Trophoblast cell (in vitro differentiated cells and primary cell): Measurements from ENCODE around the gene XXYLT1.

Experiments
- DNase-seq, 2 donors: peaks; one replicate each; pipeline ENCODE4 v3.0.0-alpha.2; 2016
- H2AFZ ChIP-seq: 2 replicates; pipeline ENCODE4 v1.6.1; 2013; ENCODE audit warnings: low read length, moderate library complexity, mild to moderate bottlenecking; ENCODE audit not compliant: insufficient read depth, poor library complexity
- H2AK5ac ChIP-seq: 2 replicates; pipeline ENCODE4 v1.6.1; 2013; ENCODE audit warnings: mild to moderate bottlenecking, low read length
- H2BK120ac ChIP-seq: 2 replicates; pipeline ENCODE4 v1.6.1; 2013; ENCODE audit warnings: low read length, mild to moderate bottlenecking, moderate library complexity; ENCODE audit not compliant: insufficient read depth, poor library complexity
- H2BK12ac ChIP-seq: 2 replicates; pipeline ENCODE4 v1.6.1; 2013; ENCODE audit warnings: mild to moderate bottlenecking, low read length, moderate library complexity
- H2BK5ac ChIP-seq: 2 replicates; pipeline ENCODE4 v1.6.1; 2013; ENCODE audit warnings: low read length, low read depth, moderate library complexity, mild to moderate bottlenecking; ENCODE audit not compliant: poor library complexity
- H3K14ac ChIP-seq: 2 replicates; pipeline ENCODE4 v1.6.1; 2013; ENCODE audit warnings: mild to moderate bottlenecking, low read length
- H3K18ac ChIP-seq: 2 replicates; pipeline ENCODE4 v1.6.1; 2013; ENCODE audit warnings: mild to moderate bottlenecking, low read length
- H3K23ac ChIP-seq: 2 replicates; pipeline ENCODE4 v1.6.1; 2013; ENCODE audit warnings: low read length
- H3K27ac ChIP-seq: 2 replicates; pipeline ENCODE4 v1.5.1; 2013; ENCODE audit warnings: low read depth, mild to moderate bottlenecking, inconsistent platforms, low read length, moderate library complexity
- H3K27me3 ChIP-seq: 2 replicates; pipeline ENCODE4 v1.6.1; 2013; ENCODE audit warnings: inconsistent platforms, mild to moderate bottlenecking, low read length, moderate library complexity; ENCODE audit not compliant: insufficient read depth
- H3K36me3 ChIP-seq, 2 experiments: 1 replicate in 1 of 2; 2 replicates in 1 of 2; pipeline ENCODE4 v1.6.1; 2013; ENCODE audit warnings: low read length in 2 of 2, mild to moderate bottlenecking in 2 of 2, moderate library complexity in 1 of 2; ENCODE audit not compliant: insufficient read depth in 2 of 2, control insufficient read depth in 1 of 2
- H3K4ac ChIP-seq: 2 replicates; pipeline ENCODE4 v1.6.1; 2013; ENCODE audit warnings: low read depth, mild to moderate bottlenecking, low read length, moderate library complexity
- H3K4me1 ChIP-seq, 2 experiments: 1 replicate in 1 of 2; 2 replicates in 1 of 2; pipeline ENCODE4 v1.6.1; 2013; ENCODE audit warnings: low read length in 2 of 2, mild to moderate bottlenecking in 2 of 2, moderate library complexity in 1 of 2; ENCODE audit not compliant: insufficient read depth in 2 of 2, control insufficient read depth in 1 of 2
- H3K4me2 ChIP-seq: 2 replicates; pipeline ENCODE4 v1.6.1; 2013; ENCODE audit warnings: inconsistent platforms, mild to moderate bottlenecking, low read length, moderate library complexity
- H3K4me3 ChIP-seq: 2 replicates; pipeline ENCODE4 v1.5.1; 2013; ENCODE audit warnings: mild to moderate bottlenecking, low read depth, low read length, inconsistent platforms
- H3K79me1 ChIP-seq: one replicate; pipeline ENCODE4 v1.6.1; 2013; ENCODE audit warnings: low read length
- H3K79me2 ChIP-seq: 2 replicates; pipeline ENCODE4 v1.6.1; 2013; ENCODE audit warnings: low read length, mild to moderate bottlenecking; ENCODE audit not compliant: control insufficient read depth, insufficient read depth, poor library complexity
- H3K9ac ChIP-seq: 2 replicates; pipeline ENCODE4 v1.6.1; 2013; ENCODE audit warnings: mild to moderate bottlenecking, low read length
- H3K9me3 ChIP-seq: 2 replicates; pipeline ENCODE4 v1.6.1; 2013; ENCODE audit warnings: low read depth, mild to moderate bottlenecking, control low read depth, inconsistent platforms, low read length; ENCODE audit not compliant: insufficient read depth
- H4K12ac ChIP-seq: 2 replicates; pipeline ENCODE4 v1.6.1; 2013; ENCODE audit warnings: low read depth, mild to moderate bottlenecking, low read length, moderate library complexity
- H4K8ac ChIP-seq: 2 replicates; pipeline ENCODE4 v1.6.1; 2013; ENCODE audit warnings: low read depth, mild to moderate bottlenecking, low read length, moderate library complexity
- H4K91ac ChIP-seq: one replicate; pipeline ENCODE4 v1.6.1; 2013; ENCODE audit warnings: low read depth, mild to moderate bottlenecking, low read length, moderate library complexity
- WGBS: extraction: QIAGEN DNeasy Blood & Tissue Kit; methylation state at CpG from one replicate; pipeline ENCODE4 v1.1.7; 2013; ENCODE audit warnings: missing lambda C conversion rate; ENCODE audit not compliant: insufficient read length, insufficient coverage; ENCODE audit errors: extremely low coverage; 5-methylcytosine and 5-hydroxymethylcytosine counted together

XXYLT1 gene

DNA sequence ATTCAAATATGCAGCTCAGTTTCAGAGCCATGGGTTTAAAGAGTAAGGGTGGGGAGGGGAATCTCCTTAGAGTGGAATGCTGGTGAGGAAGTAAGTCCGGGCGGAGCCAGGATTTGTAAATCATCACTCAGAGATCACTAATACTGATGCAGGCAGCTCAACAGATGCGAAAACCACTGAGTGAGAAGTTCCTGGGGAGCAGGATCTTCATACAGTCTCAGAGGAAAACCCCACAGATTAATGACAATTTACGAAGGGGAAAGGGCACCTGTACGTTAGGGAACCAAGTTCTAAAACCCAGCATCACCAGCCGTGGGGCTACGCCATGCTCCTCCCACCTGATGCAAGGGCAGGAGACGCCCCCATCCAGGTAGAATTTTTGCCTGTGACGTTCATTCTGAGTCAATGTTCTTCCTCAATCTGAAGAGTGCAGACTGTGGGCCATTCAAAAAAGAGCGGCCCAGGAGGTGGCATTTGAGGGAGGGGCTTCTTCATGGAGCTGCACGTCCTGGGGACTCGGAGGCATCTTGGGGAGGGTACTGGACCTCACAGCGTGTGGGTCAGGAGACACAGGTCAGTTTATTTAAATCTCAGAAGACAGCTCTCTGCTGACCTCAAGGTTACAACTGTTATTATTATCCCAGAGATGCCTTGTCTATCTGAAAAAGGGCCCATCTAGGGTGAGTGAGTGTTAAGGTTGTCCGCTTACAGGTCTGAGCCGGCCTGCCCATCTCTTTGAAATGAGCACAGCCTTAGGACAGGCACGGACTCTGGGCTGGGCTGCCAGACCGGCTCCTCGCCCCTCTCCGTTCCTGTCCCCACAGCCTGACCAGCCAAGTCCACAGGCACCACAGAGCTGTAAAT lies 228.0 kb downstream of the XXYLT1 start:
- H4K91ac ChIP-seq = no peak overlapping the region
- H3K23ac ChIP-seq = no peak overlapping the region
- no peak overlapping the region for H4K12ac ChIP-seq
- WGBS = no CpG with 5 or more reads among the region's 19 CpGs
- no peak overlapping the region for H2AFZ ChIP-seq
- H2BK12ac ChIP-seq = no peak overlapping the region
- no peaks in the 10 kb centered on the region for H3K79me2 ChIP-seq
- H3K4ac ChIP-seq = no peak overlapping the region
- H3K79me1 ChIP-seq = no peaks in the 10 kb centered on the region
- H3K14ac ChIP-seq = no peak overlapping the region
- peaks cover 2 to 9% of the 10 kb centered on the region in 2 experiments for H3K4me1 ChIP-seq
- H3K27me3 ChIP-seq = no peaks in the 10 kb centered on the region
- no peak overlapping the region for H4K8ac ChIP-seq
- no peak overlapping the region for H3K4me2 ChIP-seq
- no peak overlapping the region for H2AK5ac ChIP-seq
- no peaks in the 10 kb centered on the region for H3K36me3 ChIP-seq
- H3K27ac ChIP-seq = no peak overlapping the region
- no peak overlapping the region for H3K9ac ChIP-seq
- no peak overlapping the region for H2BK5ac ChIP-seq
- H3K4me3 ChIP-seq = no peak overlapping the region
- H3K18ac ChIP-seq = no peak overlapping the region
- no peaks in the 10 kb centered on the region for H3K9me3 ChIP-seq
- peak in 1 of 2 donors; percentile 26 for DNase-seq
- no peak overlapping the region for H2BK120ac ChIP-seq

DNA sequence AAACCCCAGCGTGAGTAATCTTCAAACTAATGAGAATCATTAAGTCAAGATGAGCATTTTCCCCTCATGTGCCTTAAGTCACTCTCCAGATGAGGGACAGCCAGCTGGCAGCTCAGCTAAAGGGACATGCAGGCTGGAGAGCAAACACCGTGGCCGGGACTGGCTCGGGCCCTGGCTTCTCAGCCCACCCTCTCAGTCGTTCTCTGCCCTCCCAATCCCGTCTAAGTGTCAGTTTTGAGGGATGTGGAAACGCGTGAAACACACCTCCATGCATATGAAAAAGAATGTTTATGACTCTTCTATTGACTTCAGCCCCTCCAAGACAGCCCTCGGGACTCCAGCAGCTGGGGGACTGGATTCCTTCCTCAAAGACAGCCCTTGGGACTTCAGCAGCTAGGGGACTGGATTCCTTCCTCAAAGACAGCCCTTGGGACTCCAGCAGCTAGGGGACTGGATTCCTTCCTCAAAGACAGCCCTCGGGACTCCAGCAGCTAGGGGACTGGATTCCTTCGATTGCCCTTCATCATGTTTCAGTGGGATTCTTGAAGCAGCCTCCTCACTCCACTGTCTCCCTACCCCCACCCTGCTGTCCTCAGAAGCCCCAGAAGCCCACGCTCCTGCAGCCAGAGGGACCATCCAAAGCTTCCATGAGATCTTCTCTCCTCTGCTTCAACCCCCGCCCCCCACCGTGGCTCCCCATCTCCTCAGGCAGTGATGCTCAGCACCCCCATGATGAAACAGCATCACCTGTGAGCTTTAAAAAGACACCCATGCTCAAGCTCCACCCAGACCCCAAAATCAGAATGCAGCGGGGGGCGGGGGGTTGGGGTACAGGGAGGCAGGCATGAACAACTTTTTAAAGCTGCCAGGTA lies 228.9 kb downstream of the XXYLT1 start:
- Histone ChIP-seq H4K8ac (no peak overlapping the region), H3K4me1 (peaks cover 2 to 9% of the 10 kb centered on the region in 2 experiments), H2BK120ac (no peak overlapping the region), H3K27ac (no peak overlapping the region), H3K27me3 (no peaks in the 10 kb centered on the region), H3K18ac (no peak overlapping the region), H2AK5ac (no peak overlapping the region), H3K9me3 (no peaks in the 10 kb centered on the region), H3K36me3 (no peaks in the 10 kb centered on the region), H3K9ac (no peak overlapping the region), H2BK12ac (no peak overlapping the region), H3K4ac (no peak overlapping the region), H2AFZ (no peak overlapping the region), H3K23ac (no peak overlapping the region), H3K79me2 (no peaks in the 10 kb centered on the region), H3K14ac (no peak overlapping the region), H3K79me1 (no peaks in the 10 kb centered on the region), H4K12ac (no peak overlapping the region), H3K4me3 (no peak overlapping the region), H2BK5ac (no peak overlapping the region), H3K4me2 (no peak overlapping the region), H4K91ac (no peak overlapping the region)
- peak in 1 of 2 donors; percentile 38 for DNase-seq
- WGBS = no CpG with 5 or more reads among the region's 16 CpGs

DNA sequence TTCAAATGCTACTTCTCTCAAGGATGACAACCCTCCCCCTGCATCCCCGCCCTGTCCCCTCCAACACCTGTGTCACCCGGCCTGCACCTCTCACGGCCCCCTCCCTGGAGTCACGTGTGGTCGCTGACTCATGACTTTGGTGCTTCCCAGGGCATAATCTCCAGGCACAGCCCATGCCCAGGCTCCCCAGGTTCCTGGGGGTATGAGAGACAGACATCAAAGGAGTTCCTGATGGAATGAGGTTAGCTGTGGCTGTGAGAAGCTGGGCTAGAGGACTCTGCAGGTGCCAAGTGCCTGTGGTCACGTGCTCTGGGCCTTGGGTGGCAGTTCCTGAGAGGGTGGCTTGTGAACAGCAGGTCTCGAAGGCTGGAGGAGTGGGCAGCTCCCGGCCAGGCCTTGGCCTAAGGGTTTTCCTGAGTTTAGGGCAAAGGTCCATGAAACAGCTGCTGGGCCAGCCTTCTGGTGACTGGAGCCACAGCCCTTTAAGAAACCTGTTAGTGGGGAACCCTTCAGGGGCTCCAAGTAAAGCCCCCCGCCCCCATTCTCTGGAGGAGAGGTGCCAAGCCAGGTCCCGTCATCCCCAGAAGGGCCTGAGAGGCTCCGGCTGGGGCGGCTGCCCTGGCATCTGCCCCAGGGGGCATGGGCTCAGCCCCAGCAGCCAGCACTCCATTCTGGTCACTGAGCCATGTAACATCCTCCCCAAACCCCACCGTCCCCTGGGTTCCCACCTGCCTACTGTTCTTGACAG lies 230.0 kb downstream of the XXYLT1 start:
- H3K27me3 ChIP-seq = no peaks in the 10 kb centered on the region
- H2BK12ac ChIP-seq = no peak overlapping the region
- no peak overlapping the region for H4K8ac ChIP-seq
- no peaks in the 10 kb centered on the region for H3K36me3 ChIP-seq
- no peak overlapping the region for H3K4ac ChIP-seq
- no peak overlapping the region for H2BK5ac ChIP-seq
- H3K18ac ChIP-seq = no peak overlapping the region
- DNase-seq = no peak
- H4K91ac ChIP-seq = no peak overlapping the region
- no peaks in the 10 kb centered on the region for H3K9me3 ChIP-seq
- no peak overlapping the region for H3K23ac ChIP-seq
- H2BK120ac ChIP-seq = no peak overlapping the region
- no peak overlapping the region for H3K14ac ChIP-seq
- no peak overlapping the region for H2AFZ ChIP-seq
- no CpG with 5 or more reads among the region's 13 CpGs for WGBS
- peaks cover 2 to 9% of the 10 kb centered on the region in 2 experiments for H3K4me1 ChIP-seq
- no peak overlapping the region for H2AK5ac ChIP-seq
- no peak overlapping the region for H4K12ac ChIP-seq
- H3K79me1 ChIP-seq = no peaks in the 10 kb centered on the region
- H3K79me2 ChIP-seq = no peaks in the 10 kb centered on the region
- H3K9ac ChIP-seq = no peak overlapping the region
- H3K4me2 ChIP-seq = no peak overlapping the region
- no peak overlapping the region for H3K27ac ChIP-seq
- H3K4me3 ChIP-seq = no peak overlapping the region

DNA sequence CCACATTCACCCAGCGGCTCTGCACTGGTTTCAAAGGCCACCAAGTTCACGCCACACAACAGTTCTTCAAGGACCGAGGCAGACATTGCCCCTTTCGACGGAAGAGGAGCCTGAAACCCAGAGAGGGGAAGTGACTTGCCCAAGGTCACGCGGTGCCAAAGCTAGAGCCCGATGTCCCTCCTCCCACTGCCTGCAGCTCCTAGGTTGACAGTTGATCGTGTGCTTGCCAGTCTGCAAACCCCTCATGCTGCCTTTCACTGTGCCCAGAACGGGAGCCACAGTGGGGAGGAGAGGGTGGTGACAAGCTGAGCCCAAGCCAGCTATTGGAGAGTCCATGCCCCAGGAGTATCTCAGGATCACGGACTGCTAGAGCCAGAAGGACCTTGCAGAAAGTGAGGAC lies 230.9 kb downstream of the XXYLT1 start:
- no peak overlapping the region for H3K9ac ChIP-seq
- H4K8ac ChIP-seq = no peak overlapping the region
- no peaks in the 10 kb centered on the region for H3K79me2 ChIP-seq
- no peak overlapping the region for H3K27ac ChIP-seq
- H3K18ac ChIP-seq = no peak overlapping the region
- no peak overlapping the region for H3K4ac ChIP-seq
- H3K4me3 ChIP-seq = no peak overlapping the region
- H4K12ac ChIP-seq = no peak overlapping the region
- no peaks in the 10 kb centered on the region for H3K36me3 ChIP-seq
- H3K14ac ChIP-seq = no peak overlapping the region
- H4K91ac ChIP-seq = no peak overlapping the region
- H2BK5ac ChIP-seq = no peak overlapping the region
- no CpG with 5 or more reads among the region's 11 CpGs for WGBS
- H3K23ac ChIP-seq = no peak overlapping the region
- H3K79me1 ChIP-seq = no peaks in the 10 kb centered on the region
- no peak overlapping the region for H2AK5ac ChIP-seq
- DNase-seq = no peak
- no peaks in the 10 kb centered on the region for H3K9me3 ChIP-seq
- H2BK12ac ChIP-seq = no peak overlapping the region
- H3K27me3 ChIP-seq = no peaks in the 10 kb centered on the region
- no peak overlapping the region for H2BK120ac ChIP-seq
- H3K4me1 ChIP-seq = peaks cover 2 to 9% of the 10 kb centered on the region in 2 experiments
- no peak overlapping the region for H2AFZ ChIP-seq
- H3K4me2 ChIP-seq = no peak overlapping the region
